NCI-H1930 (cell line): Measurements from ENCODE around the gene EYA3.

Source experiments
- DNase-seq, 2 experiments: peaks; one replicate each; lab custom pipeline; 2025; lab: John Stamatoyannopoulos, UW

The EYA3 gene

DNA sequence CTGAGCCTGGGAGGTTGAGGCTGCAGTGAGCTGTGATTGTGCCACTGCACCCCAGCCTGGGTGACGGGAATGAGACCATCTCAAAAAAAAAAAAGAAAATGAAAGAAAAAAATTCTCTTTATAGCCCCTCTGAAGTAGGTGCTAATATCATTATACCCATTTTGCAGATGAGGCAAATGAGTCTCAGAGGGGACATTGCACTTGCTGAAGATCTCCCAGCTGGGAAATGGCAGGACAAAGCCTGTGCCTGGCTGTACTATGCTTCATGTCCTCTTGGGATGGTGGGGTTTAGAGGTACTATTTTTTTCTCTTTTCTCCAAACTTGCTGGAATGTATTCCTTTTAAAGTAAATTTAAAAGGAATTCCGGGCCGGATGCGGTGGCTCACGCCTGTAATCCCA, 152.0 kb downstream of the EYA3 start:
- no peak for DNase-seq

DNA sequence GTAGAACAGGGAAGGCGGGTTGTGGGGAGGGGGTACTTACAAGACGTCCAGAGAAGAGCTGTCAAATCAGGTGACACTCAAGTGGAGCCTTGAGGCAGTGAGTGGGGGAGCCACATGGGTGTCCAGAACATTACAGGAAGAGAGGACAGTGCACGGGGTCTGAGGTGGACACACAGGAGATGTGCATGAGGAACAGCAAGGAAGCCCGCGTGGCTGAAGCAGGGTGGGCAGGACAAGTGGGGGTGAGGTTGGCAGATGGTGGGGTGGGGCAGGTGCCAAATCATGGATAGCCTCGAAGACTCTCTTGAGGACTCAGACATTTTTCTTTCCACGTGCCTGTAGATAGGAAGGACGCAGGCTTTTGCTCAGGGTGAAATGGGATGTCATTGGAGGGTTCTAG, 152.7 kb downstream of the EYA3 start:
- no peak for DNase-seq

DNA sequence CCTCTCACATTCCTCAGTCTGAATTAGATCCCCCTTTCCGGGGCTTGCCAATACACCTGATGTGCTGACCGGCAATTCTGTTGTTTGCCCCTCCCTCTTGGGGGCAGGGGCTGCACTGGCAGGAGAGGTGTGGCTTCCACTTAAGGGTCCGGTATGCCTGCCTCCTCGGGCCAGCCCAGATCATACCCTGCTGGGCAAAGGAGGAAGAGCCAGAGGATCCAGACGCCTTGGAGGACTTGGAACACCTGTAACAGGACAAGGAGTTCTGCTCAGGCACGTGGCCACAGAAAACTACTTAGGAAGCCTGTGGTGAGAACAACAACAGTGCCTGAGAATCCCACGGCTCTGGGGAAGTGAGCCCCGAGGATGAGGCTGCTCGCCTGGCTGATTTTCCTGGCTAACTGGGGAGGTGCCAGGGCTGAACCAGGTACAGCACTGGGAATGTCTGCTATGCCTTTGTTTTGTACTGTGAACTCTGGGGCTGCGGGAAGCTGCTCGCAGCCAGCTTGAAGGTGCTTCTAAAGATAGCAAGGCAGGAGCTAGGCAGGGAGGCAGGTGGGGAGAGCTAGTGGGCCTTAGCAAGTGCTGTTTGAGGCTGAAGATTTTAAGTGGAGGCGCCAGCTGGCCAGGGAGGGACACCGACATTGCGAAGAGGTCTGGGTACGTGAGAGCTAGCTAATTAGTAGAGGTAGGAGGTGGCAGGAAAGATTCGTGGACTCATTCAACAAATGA, 153.4 kb downstream of the EYA3 start, which contains the start of gene SMPDL3B:
Gene SMPDL3B, plus strand, starts transcription at position 183 of the 732 bp plus-strand sequence. Its CDS starts 184 bp downstream, at position 367.
- DNase-seq, result no peak

DNA sequence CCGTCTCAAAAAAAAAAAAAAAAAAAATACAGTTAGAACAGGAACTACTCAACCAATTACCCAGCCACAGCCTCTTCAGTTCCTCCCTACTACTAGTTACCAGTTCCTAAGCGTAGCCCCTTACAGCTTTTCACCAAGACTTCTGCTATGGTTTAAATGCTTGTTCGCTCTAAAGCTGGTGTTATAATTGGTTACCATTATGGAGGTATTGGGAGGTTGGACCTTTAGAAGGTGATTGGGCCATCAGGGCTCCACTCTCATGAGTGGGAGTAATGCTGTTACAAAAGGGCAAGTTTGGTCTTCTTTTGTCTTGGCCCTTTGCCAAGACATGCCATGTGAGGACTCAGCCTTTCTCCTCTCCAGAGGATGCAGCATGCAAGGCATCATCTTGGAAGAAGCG, 156.7 kb downstream of the EYA3 start:
- DNase-seq, result no peak

DNA sequence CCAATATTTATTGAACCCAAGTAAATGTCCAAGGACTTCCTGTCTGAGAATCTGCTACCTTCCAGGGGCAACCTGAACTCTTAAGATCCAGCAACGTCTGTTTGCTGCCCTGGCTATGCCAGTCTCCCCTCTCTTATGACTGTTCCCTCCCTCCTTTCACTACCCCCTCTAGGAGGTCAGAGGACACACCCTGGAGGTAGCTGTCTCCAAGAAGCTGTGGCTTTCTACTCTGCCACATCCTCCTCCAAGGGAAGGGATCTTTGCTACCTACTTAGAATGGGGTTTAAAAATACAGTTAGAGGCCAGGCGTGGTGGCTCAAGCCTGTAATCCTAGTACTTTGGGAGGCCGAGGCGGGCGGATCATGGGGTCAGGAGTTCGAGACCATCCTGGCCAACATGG, 157.2 kb downstream of the EYA3 start:
- DNase-seq, result no peak

DNA sequence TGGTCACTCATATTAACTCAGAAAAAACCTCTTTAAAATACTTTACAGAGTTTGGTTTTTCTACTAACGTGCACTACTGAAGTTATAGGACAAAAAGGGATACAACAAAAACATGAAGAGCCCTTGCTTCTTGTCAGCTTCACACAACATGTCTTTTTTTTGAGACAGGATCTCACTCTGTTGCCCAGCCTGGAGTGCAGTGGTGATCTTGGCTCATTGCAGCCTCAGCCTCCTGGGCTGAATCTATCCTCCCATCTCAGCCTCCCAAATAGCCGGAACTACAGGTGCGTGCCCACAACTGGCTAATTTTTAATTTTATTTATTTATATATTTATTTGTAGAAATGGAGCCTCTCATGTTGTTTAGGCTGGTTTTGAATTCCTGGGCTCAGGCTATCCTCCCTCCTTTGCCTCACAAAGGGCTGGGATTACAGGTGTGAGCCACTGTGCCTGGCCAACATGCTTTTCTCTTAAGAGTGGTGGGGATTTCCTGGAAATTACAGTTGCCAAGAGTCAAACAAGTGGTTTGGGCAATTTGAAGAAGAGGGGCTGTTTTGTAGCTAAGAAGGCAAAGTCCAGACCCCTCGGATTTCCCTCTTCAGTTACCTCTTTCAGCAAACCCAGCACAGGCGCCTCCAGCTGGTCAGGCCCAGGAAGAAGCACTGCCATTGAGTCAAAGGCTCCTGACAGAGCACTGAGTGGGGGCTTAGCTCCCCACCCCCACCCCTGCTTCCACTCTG, 160.0 kb downstream of the EYA3 start:
- DNase-seq, result no peak

DNA sequence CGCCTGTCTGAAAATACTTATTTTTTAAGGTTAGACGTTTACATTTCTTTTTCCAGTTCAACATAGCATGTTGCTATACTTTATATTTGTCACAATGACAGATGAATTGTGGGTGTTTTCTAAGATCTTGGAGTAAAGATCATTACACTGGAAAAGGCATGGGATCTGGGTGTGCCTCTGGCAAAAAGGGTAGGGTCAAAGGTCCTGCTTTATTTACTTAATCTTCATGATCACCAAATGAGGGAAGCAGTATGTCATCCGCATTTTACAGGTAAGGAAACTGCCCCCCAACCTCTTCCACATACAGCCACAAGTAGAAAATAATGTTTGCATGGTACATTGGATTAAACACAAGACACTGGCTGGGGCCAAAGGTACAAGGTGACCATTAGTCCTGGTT, 166.1 kb downstream of the EYA3 start:
- DNase-seq, result no peak
